ENCODE measurements around the gene ANKMY2.

Gene ANKMY2

DNA sequence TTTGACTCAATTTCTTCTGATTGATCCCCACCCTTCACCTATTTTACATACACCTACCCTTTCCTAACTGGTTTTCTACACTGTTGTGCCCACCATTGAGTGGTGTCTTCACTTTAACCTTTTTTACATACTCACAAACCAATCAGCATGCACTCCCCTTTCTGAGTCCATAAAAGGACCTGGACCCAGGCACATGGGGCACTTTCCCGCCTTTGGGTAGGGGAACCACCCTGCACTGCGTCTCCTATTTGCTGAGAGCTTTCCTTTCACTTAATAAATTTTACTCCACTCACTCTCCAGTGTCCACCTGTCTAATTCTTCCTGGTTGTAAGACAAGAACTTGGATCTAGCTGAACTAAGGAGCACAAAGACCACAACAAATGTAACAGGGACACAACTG, 33.8 kb downstream of the ANKMY2 start:
- CTCF ChIA-PET, result interaction anchor here (0.6 kb wide), 1 partner anchor 40 kb away, joined by 3 read pairs; no protein-coding TSS in a partner anchor
- Histone ChIP-seq H3K4me1 (ENCODE audit: control insufficient read depth, insufficient read depth, low read length) (no peaks in the 10 kb centered on the region), H3K9me3 (ENCODE audit: control insufficient read depth, insufficient read depth, low read depth, low read length) (no peaks in the 10 kb centered on the region), H3K4me3 (ENCODE audit: low read depth, low read length) (no peak overlapping the region), H3K36me3 (ENCODE audit: control insufficient read depth in 2 of 2, insufficient read depth in 1 of 2, low read length in 2 of 2) (peaks cover 23 to 27% of the 10 kb centered on the region in 2 experiments), H3K27ac (ENCODE audit: extremely low read depth, low read depth, low read length) (no peak overlapping the region)
- TF ChIP-seq ZNF10 (tag by site-specific recombination; IDR thresholded peaks at IDR 0.05) (no peak), ZFP41 (tag by site-specific recombination; IDR thresholded peaks at IDR 0.05; ENCODE audit: borderline replicate concordance) (no peak), ZNF544 (tag by site-specific recombination; IDR thresholded peaks at IDR 0.05) (no peak)
- POLR2A ChIA-PET, result no interaction called here

DNA sequence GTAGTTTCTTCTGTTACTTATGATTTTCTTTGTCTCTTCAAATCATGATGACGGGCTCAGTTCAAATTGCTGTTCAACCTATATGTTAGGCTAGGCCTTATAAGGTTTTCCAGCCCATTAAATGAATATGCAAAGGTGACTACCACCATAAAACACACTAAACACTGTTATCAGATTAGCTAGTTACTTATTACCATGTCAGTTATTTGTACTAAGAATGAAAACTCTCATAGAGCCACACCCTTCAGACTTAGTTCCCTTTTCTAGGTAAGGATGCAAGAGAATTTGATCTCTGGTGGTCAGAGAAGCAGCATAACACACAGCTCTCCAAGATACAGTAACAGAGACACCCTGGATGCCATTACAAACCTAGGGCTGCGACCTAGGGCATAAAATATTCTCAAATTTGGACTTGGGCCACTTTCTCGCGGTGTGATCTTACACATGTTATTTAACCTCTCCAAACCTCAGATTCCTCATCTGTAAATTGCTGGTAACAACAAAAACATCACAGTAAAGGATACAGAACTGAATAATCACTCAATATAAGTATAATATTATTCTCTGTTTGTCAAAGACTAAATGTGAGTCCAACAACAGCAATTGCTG, 35.6 kb downstream of the ANKMY2 start:
- Histone ChIP-seq H3K9me3 (ENCODE audit: control insufficient read depth, insufficient read depth, low read depth, low read length) (no peaks in the 10 kb centered on the region), H3K27ac (ENCODE audit: extremely low read depth, low read depth, low read length) (no peak overlapping the region), H3K4me3 (ENCODE audit: low read depth, low read length) (no peak overlapping the region), H3K36me3 (ENCODE audit: control insufficient read depth in 2 of 2, insufficient read depth in 1 of 2, low read length in 2 of 2) (peaks cover 20 to 25% of the 10 kb centered on the region in 2 experiments), H3K4me1 (ENCODE audit: control insufficient read depth, insufficient read depth, low read length) (no peaks in the 10 kb centered on the region)
- ChIA-PET POLR2A (no interaction called here), CTCF (interaction anchor here (0.6 to 0.7 kb wide), 2 partner anchors 22 to 278 kb away, joined by 3 read pairs; no protein-coding TSS in a partner anchor)
- TF ChIP-seq TCF7L2 (IDR thresholded peaks at IDR 0.05; ENCODE audit: borderline replicate concordance, low read depth, low read length), result no peak
- no peak for TF ChIP-seq ZNF48 (tag by site-specific recombination; IDR thresholded peaks at IDR 0.05)
- TF ChIP-seq, protein P1, sequence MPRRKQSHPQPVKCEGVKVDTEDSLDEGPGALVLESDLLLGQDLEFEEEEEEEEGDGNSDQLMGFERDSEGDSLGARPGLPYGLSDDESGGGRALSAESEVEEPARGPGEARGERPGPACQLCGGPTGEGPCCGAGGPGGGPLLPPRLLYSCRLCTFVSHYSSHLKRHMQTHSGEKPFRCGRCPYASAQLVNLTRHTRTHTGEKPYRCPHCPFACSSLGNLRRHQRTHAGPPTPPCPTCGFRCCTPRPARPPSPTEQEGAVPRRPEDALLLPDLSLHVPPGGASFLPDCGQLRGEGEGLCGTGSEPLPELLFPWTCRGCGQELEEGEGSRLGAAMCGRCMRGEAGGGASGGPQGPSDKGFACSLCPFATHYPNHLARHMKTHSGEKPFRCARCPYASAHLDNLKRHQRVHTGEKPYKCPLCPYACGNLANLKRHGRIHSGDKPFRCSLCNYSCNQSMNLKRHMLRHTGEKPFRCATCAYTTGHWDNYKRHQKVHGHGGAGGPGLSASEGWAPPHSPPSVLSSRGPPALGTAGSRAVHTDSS (tag by site-specific recombination; IDR thresholded peaks at IDR 0.05), result no peak
- no peak for TF ChIP-seq ZNF184 (tag by site-specific recombination; IDR thresholded peaks at IDR 0.05)

DNA sequence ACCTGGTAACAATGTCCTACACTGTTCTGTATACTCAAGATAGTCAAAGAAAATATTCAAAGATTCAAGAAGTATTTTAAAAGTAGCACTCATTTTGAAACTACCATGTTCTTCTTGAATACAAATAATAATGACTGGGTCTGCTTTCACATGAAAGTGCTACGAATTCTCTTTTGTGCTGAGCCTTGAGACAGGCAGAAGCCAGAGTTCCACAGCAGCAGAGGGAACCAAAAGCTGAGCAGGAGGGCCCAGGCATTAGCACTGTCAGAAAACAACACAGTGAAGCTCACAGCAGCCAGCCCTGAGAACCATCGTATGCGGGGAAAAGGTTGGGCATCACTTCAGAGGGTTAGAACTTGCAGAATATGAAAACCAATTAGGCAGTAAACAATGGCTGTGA, 38.9 kb downstream of the ANKMY2 start:
- H3K4me3 ChIP-seq (ENCODE audit: low read depth, low read length), result no peak overlapping the region
- H3K36me3 ChIP-seq (ENCODE audit: control insufficient read depth in 2 of 2, insufficient read depth in 1 of 2, low read length in 2 of 2), result peaks cover 24 to 44% of the 10 kb centered on the region in 2 experiments
- ChIA-PET CTCF (no interaction called here), POLR2A (no interaction called here)
- no peak overlapping the region for H3K27ac ChIP-seq (ENCODE audit: extremely low read depth, low read depth, low read length)
- TF ChIP-seq, protein P2, sequence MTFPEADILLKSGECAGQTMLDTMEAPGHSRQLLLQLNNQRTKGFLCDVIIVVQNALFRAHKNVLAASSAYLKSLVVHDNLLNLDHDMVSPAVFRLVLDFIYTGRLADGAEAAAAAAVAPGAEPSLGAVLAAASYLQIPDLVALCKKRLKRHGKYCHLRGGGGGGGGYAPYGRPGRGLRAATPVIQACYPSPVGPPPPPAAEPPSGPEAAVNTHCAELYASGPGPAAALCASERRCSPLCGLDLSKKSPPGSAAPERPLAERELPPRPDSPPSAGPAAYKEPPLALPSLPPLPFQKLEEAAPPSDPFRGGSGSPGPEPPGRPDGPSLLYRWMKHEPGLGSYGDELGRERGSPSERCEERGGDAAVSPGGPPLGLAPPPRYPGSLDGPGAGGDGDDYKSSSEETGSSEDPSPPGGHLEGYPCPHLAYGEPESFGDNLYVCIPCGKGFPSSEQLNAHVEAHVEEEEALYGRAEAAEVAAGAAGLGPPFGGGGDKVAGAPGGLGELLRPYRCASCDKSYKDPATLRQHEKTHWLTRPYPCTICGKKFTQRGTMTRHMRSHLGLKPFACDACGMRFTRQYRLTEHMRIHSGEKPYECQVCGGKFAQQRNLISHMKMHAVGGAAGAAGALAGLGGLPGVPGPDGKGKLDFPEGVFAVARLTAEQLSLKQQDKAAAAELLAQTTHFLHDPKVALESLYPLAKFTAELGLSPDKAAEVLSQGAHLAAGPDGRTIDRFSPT (tag by site-specific recombination; IDR thresholded peaks at IDR 0.05), result no peak
- no peak for TF ChIP-seq ZNF530 (tag by site-specific recombination; IDR thresholded peaks at IDR 0.05; ENCODE audit: low read depth)
- TF ChIP-seq ZNF211 (tag by site-specific recombination; IDR thresholded peaks at IDR 0.05; ENCODE audit: low read depth), result no peak
- TF ChIP-seq ZNF146 (tag by site-specific recombination; IDR thresholded peaks at IDR 0.05), result no peak
- TF ChIP-seq ZNF473 (tag by site-specific recombination; IDR thresholded peaks at IDR 0.05), result no peak
- no peak for TF ChIP-seq MEIS1 (CRISPR knock-in tag; IDR thresholded peaks at IDR 0.05; ENCODE audit: borderline replicate concordance)
- TF ChIP-seq, protein P3, sequence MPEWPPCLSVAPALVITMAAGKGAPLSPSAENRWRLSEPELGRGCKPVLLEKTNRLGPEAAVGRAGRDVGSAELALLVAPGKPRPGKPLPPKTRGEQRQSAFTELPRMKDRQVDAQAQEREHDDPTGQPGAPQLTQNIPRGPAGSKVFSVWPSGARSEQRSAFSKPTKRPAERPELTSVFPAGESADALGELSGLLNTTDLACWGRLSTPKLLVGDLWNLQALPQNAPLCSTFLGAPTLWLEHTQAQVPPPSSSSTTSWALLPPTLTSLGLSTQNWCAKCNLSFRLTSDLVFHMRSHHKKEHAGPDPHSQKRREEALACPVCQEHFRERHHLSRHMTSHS (tag by site-specific recombination; IDR thresholded peaks at IDR 0.05), result no peak
- TF ChIP-seq ZNF544 (tag by site-specific recombination; IDR thresholded peaks at IDR 0.05), result no peak
- no peak for TF ChIP-seq ZNF521 (tag by site-specific recombination; IDR thresholded peaks at IDR 0.05)
- TF ChIP-seq, protein P4, sequence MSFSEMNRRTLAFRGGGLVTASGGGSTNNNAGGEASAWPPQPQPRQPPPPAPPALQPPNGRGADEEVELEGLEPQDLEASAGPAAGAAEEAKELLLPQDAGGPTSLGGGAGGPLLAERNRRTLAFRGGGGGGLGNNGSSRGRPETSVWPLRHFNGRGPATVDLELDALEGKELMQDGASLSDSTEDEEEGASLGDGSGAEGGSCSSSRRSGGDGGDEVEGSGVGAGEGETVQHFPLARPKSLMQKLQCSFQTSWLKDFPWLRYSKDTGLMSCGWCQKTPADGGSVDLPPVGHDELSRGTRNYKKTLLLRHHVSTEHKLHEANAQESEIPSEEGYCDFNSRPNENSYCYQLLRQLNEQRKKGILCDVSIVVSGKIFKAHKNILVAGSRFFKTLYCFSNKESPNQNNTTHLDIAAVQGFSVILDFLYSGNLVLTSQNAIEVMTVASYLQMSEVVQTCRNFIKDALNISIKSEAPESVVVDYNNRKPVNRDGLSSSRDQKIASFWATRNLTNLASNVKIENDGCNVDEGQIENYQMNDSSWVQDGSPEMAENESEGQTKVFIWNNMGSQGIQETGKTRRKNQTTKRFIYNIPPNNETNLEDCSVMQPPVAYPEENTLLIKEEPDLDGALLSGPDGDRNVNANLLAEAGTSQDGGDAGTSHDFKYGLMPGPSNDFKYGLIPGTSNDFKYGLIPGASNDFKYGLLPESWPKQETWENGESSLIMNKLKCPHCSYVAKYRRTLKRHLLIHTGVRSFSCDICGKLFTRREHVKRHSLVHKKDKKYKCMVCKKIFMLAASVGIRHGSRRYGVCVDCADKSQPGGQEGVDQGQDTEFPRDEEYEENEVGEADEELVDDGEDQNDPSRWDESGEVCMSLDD (tag by site-specific recombination; IDR thresholded peaks at IDR 0.05), result no peak
- TF ChIP-seq ZNF830 (tag by site-specific recombination; IDR thresholded peaks at IDR 0.05; ENCODE audit: low read depth), result no peak
- TF ChIP-seq ZNF660 (tag by site-specific recombination; IDR thresholded peaks at IDR 0.05), result no peak
- TF ChIP-seq ZNF701 (tag by site-specific recombination; IDR thresholded peaks at IDR 0.05), result no peak
- no peak for TF ChIP-seq ZNF707 (tag by site-specific recombination; IDR thresholded peaks at IDR 0.05)
- TF ChIP-seq, protein P5, sequence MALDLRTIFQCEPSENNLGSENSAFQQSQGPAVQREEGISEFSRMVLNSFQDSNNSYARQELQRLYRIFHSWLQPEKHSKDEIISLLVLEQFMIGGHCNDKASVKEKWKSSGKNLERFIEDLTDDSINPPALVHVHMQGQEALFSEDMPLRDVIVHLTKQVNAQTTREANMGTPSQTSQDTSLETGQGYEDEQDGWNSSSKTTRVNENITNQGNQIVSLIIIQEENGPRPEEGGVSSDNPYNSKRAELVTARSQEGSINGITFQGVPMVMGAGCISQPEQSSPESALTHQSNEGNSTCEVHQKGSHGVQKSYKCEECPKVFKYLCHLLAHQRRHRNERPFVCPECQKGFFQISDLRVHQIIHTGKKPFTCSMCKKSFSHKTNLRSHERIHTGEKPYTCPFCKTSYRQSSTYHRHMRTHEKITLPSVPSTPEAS (tag by site-specific recombination; IDR thresholded peaks at IDR 0.05), result no peak
- H3K9me3 ChIP-seq (ENCODE audit: control insufficient read depth, insufficient read depth, low read depth, low read length), result no peaks in the 10 kb centered on the region
- H3K4me1 ChIP-seq (ENCODE audit: control insufficient read depth, insufficient read depth, low read length), result no peaks in the 10 kb centered on the region
